Stimulated activated naive CD8-positive, alpha-beta T cell treated with anti-CD3 and anti-CD28 coated beads, Interleukin-15, amount 100 ng/mL, for 72 hours (primary cell): ENCODE data around the gene SGPP1.

Experiments used
- ATAC-seq: fragments of 150-1000 bp; cut with Tn5 transposase; 2 replicates; pipeline ENCODE4 v1.10.0; 2021; ENCODE audit warnings: mild to moderate bottlenecking, moderate library complexity
- DNase-seq, 2 donors: peaks; one replicate each; pipeline ENCODE4 v3.0.0; 2021 to 2022
- H3K27ac Mint-ChIP-seq, 2 donors: one replicate each; pipeline ENCODE4 v1.8.0; 2022; ENCODE audit warnings: mild to moderate bottlenecking in 2 of 2, mixed read lengths in 2 of 2, moderate library complexity in 2 of 2
- H3K27me3 Mint-ChIP-seq: one replicate; pipeline ENCODE4 v1.8.0; 2022; ENCODE audit warnings: mixed read lengths
- H3K4me1 Mint-ChIP-seq: one replicate; pipeline ENCODE4 v1.8.0; 2022; ENCODE audit warnings: mild to moderate bottlenecking, mixed read lengths
- H3K4me3 Mint-ChIP-seq, 2 donors: one replicate each; pipeline ENCODE4 v1.8.0; 2022; ENCODE audit warnings: mild to moderate bottlenecking in 2 of 2, mixed read lengths in 2 of 2, moderate library complexity in 1 of 2
- H3K9me3 Mint-ChIP-seq, 2 donors: one replicate each; pipeline ENCODE4 v1.8.0; 2022; ENCODE audit warnings: mixed read lengths in 2 of 2

SGPP1 gene

GRCh38 chr14:63745858-63746425, 18.1 kb upstream of the SGPP1 start:
- no peak overlapping the region for H3K27ac Mint-ChIP-seq
- H3K4me1 Mint-ChIP-seq = peaks cover 8% of the 10 kb centered on the region
- H3K9me3 Mint-ChIP-seq = no peaks in the 10 kb centered on the region
- H3K27me3 Mint-ChIP-seq = no peaks in the 10 kb centered on the region
- peak overlapping the region in 1 of 2 donors; percentile 5 for H3K4me3 Mint-ChIP-seq
- DNase-seq (no peak), ATAC-seq (peak; percentile 71)

- DNase-seq = no peak
- Mint-ChIP-seq H3K9me3 (no peaks in the 10 kb centered on the region), H3K4me1 (peaks cover 8% of the 10 kb centered on the region), H3K4me3 (no peak overlapping the region), H3K27me3 (no peaks in the 10 kb centered on the region), H3K27ac (no peak overlapping the region)
- ATAC-seq = no peak
Observed at GRCh38 chr14:63745272-63745671, 17.4 kb upstream of the SGPP1 start.

GRCh38 chr14:63737582-63738006, 9.7 kb upstream of the SGPP1 start:
- Mint-ChIP-seq H3K27me3 (no peaks in the 10 kb centered on the region), H3K4me1 (peaks cover 15% of the 10 kb centered on the region), H3K27ac (peak overlapping the region; percentile 78 to 90), H3K9me3 (no peaks in the 10 kb centered on the region), H3K4me3 (peak overlapping the region; percentile 39 to 45)
- DNase-seq (no peak), ATAC-seq (peak; percentile 83)

- Mint-ChIP-seq H3K27me3 (no peaks in the 10 kb centered on the region), H3K4me3 (no peak overlapping the region), H3K27ac (no peak overlapping the region), H3K4me1 (peaks cover 15% of the 10 kb centered on the region), H3K9me3 (no peaks in the 10 kb centered on the region)
- ATAC-seq = no peak
- no peak for DNase-seq
Observed at GRCh38 chr14:63735720-63736119, 7.9 kb upstream of the SGPP1 start.

- ATAC-seq (no peak), DNase-seq (no peak)
- Mint-ChIP-seq H3K27ac (no peak overlapping the region), H3K4me3 (no peak overlapping the region), H3K9me3 (no peaks in the 10 kb centered on the region), H3K27me3 (no peaks in the 10 kb centered on the region), H3K4me1 (peaks cover 19% of the 10 kb centered on the region)
Observed at GRCh38 chr14:63730659-63731058, 2.8 kb upstream of the SGPP1 start.

DNA sequence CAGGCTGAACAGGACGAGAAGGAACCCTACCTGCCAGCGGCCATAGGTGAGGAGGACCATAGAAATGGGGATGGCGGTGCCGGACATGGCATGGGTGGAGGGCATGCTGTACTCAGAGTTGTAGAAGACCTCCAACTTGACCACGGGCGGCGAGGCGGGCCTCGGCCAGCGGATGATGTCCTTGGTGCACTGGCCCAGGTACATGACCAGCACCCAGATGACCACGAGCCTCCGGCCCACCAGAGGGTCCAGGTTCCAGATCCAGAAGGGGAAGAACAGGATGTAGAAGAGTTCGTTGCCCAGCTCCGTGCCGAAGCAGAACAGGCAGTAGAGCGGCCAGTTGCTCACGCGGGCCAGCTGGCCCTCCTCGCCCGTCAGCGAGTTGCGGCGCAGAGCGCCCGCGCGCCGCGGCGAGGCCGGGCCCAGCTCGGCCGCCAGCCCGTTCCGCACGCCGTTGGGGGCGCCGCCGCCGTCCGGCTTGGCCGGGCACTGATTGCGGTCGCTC, 582 bp downstream of the SGPP1 start:
- H3K9me3 Mint-ChIP-seq = no peaks in the 10 kb centered on the region
- H3K4me1 Mint-ChIP-seq = peaks cover 43% of the 10 kb centered on the region
- DNase-seq (peak in 1 of 2 donors; percentile 16), ATAC-seq (peak; percentile 61)
- H3K27ac Mint-ChIP-seq = peak overlapping the region; percentile 99 to 100
- H3K4me3 Mint-ChIP-seq = peak overlapping the region; percentile 100
- H3K27me3 Mint-ChIP-seq = no peaks in the 10 kb centered on the region

GRCh38 chr14:63726499-63726898, 1.4 kb downstream of the SGPP1 start:
- peak overlapping the region; percentile 100 for H3K4me3 Mint-ChIP-seq
- H3K27ac Mint-ChIP-seq = peak overlapping the region; percentile 69 to 100
- no peak for ATAC-seq
- no peaks in the 10 kb centered on the region for H3K27me3 Mint-ChIP-seq
- no peaks in the 10 kb centered on the region for H3K9me3 Mint-ChIP-seq
- DNase-seq = no peak
- H3K4me1 Mint-ChIP-seq = peaks cover 43% of the 10 kb centered on the region

- Mint-ChIP-seq H3K27me3 (no peaks in the 10 kb centered on the region), H3K27ac (peak overlapping the region; percentile 69 to 100), H3K4me3 (peak overlapping the region; percentile 100)
Observed at GRCh38 chr14:63725786-63726460, 1.9 kb downstream of the SGPP1 start.

GRCh38 chr14:63717702-63718101, 10.2 kb downstream of the SGPP1 start:
- H3K27ac Mint-ChIP-seq = no peak overlapping the region

More at GRCh38 chr14:63725786-63726460, 1.9 kb downstream of the SGPP1 start:
- ATAC-seq (no peak), DNase-seq (no peak)
- Mint-ChIP-seq H3K9me3 (no peaks in the 10 kb centered on the region), H3K4me1 (peaks cover 43% of the 10 kb centered on the region)

DNA sequence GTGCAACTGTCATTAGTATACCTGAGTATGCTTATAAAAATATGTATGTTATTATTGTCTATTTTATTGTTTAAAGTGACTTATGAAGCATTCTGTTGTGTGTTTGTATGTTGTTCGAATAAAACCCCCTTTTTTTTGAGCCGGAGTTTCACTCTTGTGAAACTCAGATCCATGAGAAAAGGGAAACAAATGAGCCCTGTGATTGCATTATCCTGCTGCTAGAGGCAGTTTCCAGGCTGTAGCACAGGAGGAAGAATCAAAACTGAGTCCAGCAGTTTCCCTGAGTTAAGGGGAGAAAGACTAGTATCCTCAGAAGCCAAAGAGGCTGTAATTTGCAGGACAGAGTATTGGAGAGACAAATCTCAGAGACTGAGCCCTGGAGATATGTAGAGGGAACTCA, 12.5 kb downstream of the SGPP1 start:
- peaks cover 30% of the 10 kb centered on the region for H3K4me1 Mint-ChIP-seq
- DNase-seq (no peak), ATAC-seq (no peak)
- H3K27me3 Mint-ChIP-seq = no peaks in the 10 kb centered on the region
- no peak overlapping the region for H3K4me3 Mint-ChIP-seq
- no peak overlapping the region for H3K27ac Mint-ChIP-seq
- H3K9me3 Mint-ChIP-seq = peaks cover 5 to 7% of the 10 kb centered on the region in 2 donors

More at GRCh38 chr14:63717702-63718101, 10.2 kb downstream of the SGPP1 start:
- H3K9me3 Mint-ChIP-seq = peaks cover 5 to 7% of the 10 kb centered on the region in 2 donors
- no peak overlapping the region for H3K4me3 Mint-ChIP-seq
- peaks cover 20% of the 10 kb centered on the region for H3K4me1 Mint-ChIP-seq
- no peaks in the 10 kb centered on the region for H3K27me3 Mint-ChIP-seq
- ATAC-seq (no peak), DNase-seq (no peak)

GRCh38 chr14:63713764-63714163, 14.1 kb downstream of the SGPP1 start:
- Mint-ChIP-seq H3K27me3 (no peaks in the 10 kb centered on the region), H3K27ac (no peak overlapping the region), H3K4me1 (peaks cover 32% of the 10 kb centered on the region), H3K9me3 (peaks cover 5 to 7% of the 10 kb centered on the region in 2 donors), H3K4me3 (no peak overlapping the region)
- DNase-seq (no peak), ATAC-seq (peak; percentile 46)

DNA sequence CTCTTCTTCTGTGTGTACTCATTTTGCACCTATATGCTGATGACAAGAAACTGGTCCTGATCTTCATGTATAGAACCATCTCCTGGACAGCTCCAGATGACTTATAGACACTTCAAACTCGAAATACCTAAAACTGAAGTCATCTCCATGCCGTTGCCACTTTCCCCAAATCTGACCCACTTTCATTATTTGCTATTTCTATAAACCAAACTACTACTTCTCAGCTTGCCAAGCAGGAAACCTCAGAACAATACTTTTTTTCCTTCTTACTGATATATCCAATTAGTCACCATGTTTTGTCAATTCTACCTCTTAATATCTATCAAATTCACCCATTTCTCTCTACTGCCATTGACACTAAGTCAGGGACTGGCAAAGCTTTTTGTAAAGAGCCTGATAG, 14.8 kb downstream of the SGPP1 start:
- peak overlapping the region; percentile 36 to 68 for H3K4me3 Mint-ChIP-seq
- DNase-seq (peak in 1 of 2 donors; percentile 22), ATAC-seq (peak; percentile 83)
- peak overlapping the region in 1 of 2 donors; percentile 60 for H3K27ac Mint-ChIP-seq
- H3K27me3 Mint-ChIP-seq = no peaks in the 10 kb centered on the region
- peaks cover 35% of the 10 kb centered on the region for H3K4me1 Mint-ChIP-seq
- H3K9me3 Mint-ChIP-seq = peaks cover 5 to 7% of the 10 kb centered on the region in 2 donors

- DNase-seq (no peak), ATAC-seq (no peak)
- Mint-ChIP-seq H3K27ac (no peak overlapping the region), H3K27me3 (no peaks in the 10 kb centered on the region), H3K4me3 (peak overlapping the region; percentile 53 to 81), H3K4me1 (peaks cover 39% of the 10 kb centered on the region), H3K9me3 (peaks cover 0 to 7% of the 10 kb centered on the region in 2 donors)
Observed at GRCh38 chr14:63712123-63712522, 15.7 kb downstream of the SGPP1 start.

DNA sequence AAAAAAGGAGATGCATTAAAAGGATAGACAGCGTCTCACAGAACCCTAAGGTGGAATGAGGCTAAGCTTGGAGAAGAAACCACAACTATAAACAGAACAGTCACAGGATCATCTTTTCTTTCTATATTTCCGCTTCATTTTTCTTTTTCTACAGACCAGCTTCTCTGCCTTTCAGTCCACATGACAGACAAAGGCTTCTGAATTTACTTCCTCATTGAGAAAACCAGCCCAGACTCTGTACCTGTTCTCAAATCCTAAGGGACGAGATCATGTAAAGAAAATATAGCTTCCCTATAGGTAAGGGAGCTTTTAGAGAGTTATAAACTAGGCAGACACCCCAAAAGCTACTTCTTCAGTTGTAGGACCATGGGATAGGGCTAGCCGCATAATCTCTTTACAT, 17.4 kb downstream of the SGPP1 start:
- peak overlapping the region in 1 of 2 donors; percentile 14 for H3K4me3 Mint-ChIP-seq
- ATAC-seq = no peak

DNA sequence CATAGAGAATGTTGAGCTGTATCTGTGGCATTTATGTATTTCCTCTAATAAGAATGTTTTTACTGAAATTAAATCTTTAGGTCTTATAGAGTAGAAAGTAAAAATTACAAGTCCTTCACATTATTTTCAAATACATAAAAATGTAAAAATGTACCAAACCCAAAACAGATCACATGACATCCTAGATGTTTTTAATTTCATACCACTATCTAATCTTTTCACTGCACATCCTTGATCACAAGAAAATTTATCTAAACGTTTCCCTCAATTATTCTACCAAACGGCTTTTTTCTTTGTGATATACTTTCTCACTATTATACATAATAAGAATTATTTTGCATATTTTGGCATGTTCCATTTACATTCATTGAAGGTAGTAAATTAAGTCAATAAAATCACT, 18.3 kb downstream of the SGPP1 start:
- Mint-ChIP-seq H3K27me3 (no peaks in the 10 kb centered on the region), H3K4me1 (peaks cover 43% of the 10 kb centered on the region)
- no peak for ATAC-seq

More for the DNA sequence above, 17.4 kb downstream of the SGPP1 start:
- H3K27me3 Mint-ChIP-seq = no peaks in the 10 kb centered on the region
- peaks cover 0 to under 1% of the 10 kb centered on the region in 2 donors for H3K9me3 Mint-ChIP-seq
- peaks cover 37% of the 10 kb centered on the region for H3K4me1 Mint-ChIP-seq
- DNase-seq = no peak
- no peak overlapping the region for H3K27ac Mint-ChIP-seq

DNA sequence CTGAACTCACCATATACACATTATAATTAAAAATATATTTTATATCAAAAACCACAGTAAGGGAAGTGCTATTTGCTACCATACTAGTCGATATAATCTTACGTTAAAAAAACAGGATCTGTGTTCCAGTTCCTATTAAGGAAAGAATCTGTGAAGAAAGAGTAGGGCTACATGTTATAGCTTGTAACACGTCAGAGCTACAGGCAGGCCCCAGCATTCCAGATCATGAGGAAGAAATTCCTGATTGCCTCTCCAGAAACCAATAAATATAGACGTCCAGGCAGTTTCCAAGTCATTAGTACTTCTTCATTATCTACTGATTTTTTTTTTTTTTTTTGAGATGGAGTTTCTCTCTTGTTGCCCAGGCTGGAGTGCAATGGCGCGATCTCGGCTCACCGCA, 20.6 kb downstream of the SGPP1 start:
- no peaks in the 10 kb centered on the region for H3K27me3 Mint-ChIP-seq
- peaks cover 25% of the 10 kb centered on the region for H3K4me1 Mint-ChIP-seq
- ATAC-seq = no peak
- H3K4me3 Mint-ChIP-seq = no peak overlapping the region
- H3K27ac Mint-ChIP-seq = no peak overlapping the region
- DNase-seq = no peak
- no peaks in the 10 kb centered on the region for H3K9me3 Mint-ChIP-seq

More for the DNA sequence above, 18.3 kb downstream of the SGPP1 start:
- Mint-ChIP-seq H3K9me3 (no peaks in the 10 kb centered on the region), H3K27ac (no peak overlapping the region), H3K4me3 (no peak overlapping the region)
- DNase-seq = no peak
